HG02973 (cell line): ENCODE measurements around the gene APOA1.

ENCODE experiments used
- ATAC-seq: cut with Tn5 transposase; IDR thresholded peaks from one replicate; pipeline ENCODE4 v1.9.1; 2021; ENCODE audit warnings: moderate library complexity; ENCODE audit not compliant: unreplicated experiment

Gene APOA1

GRCh38 chr11:116837231-116838091 is at the start of gene APOA1:
APOA1 (minus strand) TSS chr11:116837622; CDS start chr11:116837387, 235 bp downstream.
- ATAC-seq = no peak

- no peak for ATAC-seq
Observed at GRCh38 chr11:116885951-116886655, 48.7 kb upstream of the APOA1 start.

- ATAC-seq = no peak
Observed at GRCh38 chr11:116882386-116882785, 45.0 kb upstream of the APOA1 start.

- ATAC-seq = no peak
Observed at GRCh38 chr11:116881143-116881542, 43.7 kb upstream of the APOA1 start.

- no peak for ATAC-seq
Observed at GRCh38 chr11:116879800-116880625, 42.6 kb upstream of the APOA1 start.

- ATAC-seq = no peak
Observed at GRCh38 chr11:116876656-116877055, 39.2 kb upstream of the APOA1 start.

- ATAC-seq = no peak
Observed at GRCh38 chr11:116875194-116875593, 37.8 kb upstream of the APOA1 start.

GRCh38 chr11:116874251-116874650 is 36.8 kb upstream of the APOA1 start:
- ATAC-seq = no peak

GRCh38 chr11:116873381-116873780 is 36.0 kb upstream of the APOA1 start:
- ATAC-seq = no peak

GRCh38 chr11:116871248-116871647 is 33.8 kb upstream of the APOA1 start:
- ATAC-seq = no peak

- ATAC-seq = no peak
Observed at GRCh38 chr11:116870054-116870453, 32.6 kb upstream of the APOA1 start.

GRCh38 chr11:116869610-116870009 is 32.2 kb upstream of the APOA1 start:
- no peak for ATAC-seq

GRCh38 chr11:116868066-116868465 is 30.6 kb upstream of the APOA1 start:
- no peak for ATAC-seq

GRCh38 chr11:116867619-116868018 is 30.2 kb upstream of the APOA1 start:
- ATAC-seq = no peak

- no peak for ATAC-seq
Observed at GRCh38 chr11:116866804-116867455, 29.5 kb upstream of the APOA1 start.

- no peak for ATAC-seq
Observed at GRCh38 chr11:116865696-116866095, 28.3 kb upstream of the APOA1 start.

GRCh38 chr11:116864531-116864930 is 27.1 kb upstream of the APOA1 start:
- ATAC-seq = no peak

- no peak for ATAC-seq
Observed at GRCh38 chr11:116862951-116863350, 25.5 kb upstream of the APOA1 start.

GRCh38 chr11:116862185-116862584 is 24.8 kb upstream of the APOA1 start:
- no peak for ATAC-seq

- no peak for ATAC-seq
Observed at GRCh38 chr11:116861539-116861938, 24.1 kb upstream of the APOA1 start.

GRCh38 chr11:116860303-116860702 is 22.9 kb upstream of the APOA1 start:
- ATAC-seq = no peak
